Ovary (tissue), 3 donors: Measurements from ENCODE around the gene KIAA0586.

Experiments
- CTCF ChIP-seq, 3 donors: fragments of 450-650 bp in 2 of 3; fragments of 200-600 bp in 1 of 3; IDR thresholded peaks; one replicate each; pipeline versions ENCODE4 v1.5.1 to v1.8.0; 2016 to 2022; ENCODE audit warnings: antibody characterized with exemption in 3 of 3, mild to moderate bottlenecking in 1 of 3
- POLR2A ChIP-seq: fragments of 450-650 bp; IDR thresholded peaks from one replicate; pipeline ENCODE4 v1.6.1; 2017; ENCODE audit warnings: antibody characterized with exemption, mild to moderate bottlenecking, moderate library complexity
- donor health status: DM: no; HTN: no; CAD: no.

GRCh38 chr14:58575956-58576355, 148.4 kb downstream of the KIAA0586 start:
- no peak for TF ChIP-seq CTCF (IDR thresholded peaks at IDR 0.05)
- TF ChIP-seq POLR2A = no peak
